Measurements from ENCODE around the gene NCAPG2. TPM values are rescaled to one million over a fixed set of nuclear protein-coding genes. Genes with fewer than 3 reads are reported as not detected.

Gene NCAPG2
- total and polyA plus RNA-seq, 2 of the 13 experiments (the other 11 are each of a cell fraction or from before 2014, with no cell fraction given) = 15.1 to 30.7 TPM

DNA sequence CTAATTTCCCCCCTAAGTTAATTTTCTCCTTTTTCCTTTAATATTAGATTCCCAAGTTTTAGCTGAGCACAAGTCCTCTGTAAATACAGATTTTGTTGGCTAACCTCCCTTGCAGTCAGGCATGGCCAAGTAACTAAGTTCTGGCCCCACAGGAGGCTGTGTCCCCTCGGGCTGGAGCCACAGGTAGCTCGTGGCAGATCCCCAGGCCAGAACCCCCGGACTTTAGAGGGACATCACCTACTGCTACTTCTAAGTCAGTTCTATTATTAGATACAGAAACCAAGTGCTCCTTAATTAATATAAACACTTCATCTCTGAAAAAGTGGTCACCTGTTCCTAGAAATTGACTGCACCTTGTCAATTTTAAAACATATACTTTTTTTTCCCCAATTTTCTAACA lies 46.1 kb upstream of the NCAPG2 start:
- ChIA-PET CTCF (ENCODE audit: low intra/inter-chr PET ratio, low total read pairs) (no interaction called here), POLR2A (no interaction called here)
- Histone ChIP-seq H3K9ac (ENCODE audit: insufficient read depth, low read depth, low read length) (no peak overlapping the region), H3K36me3 (replicated peaks in 1 of 2; ENCODE audit: control insufficient read depth in 1 of 2, insufficient read depth in 2 of 2, low read length in 2 of 2) (peaks cover 12 to 42% of the 10 kb centered on the region in 2 experiments; a peak in 4 of 5 replicates), H3K27me3 (ENCODE audit: control insufficient read depth in 1 of 2, insufficient read depth in 2 of 2, low read length in 2 of 2) (no peaks in the 10 kb centered on the region), H3K27ac (ENCODE audit: extremely low read length, insufficient read depth, low read length) (no peak overlapping the region), H3K9me3 (ENCODE audit: low read length) (no peaks in the 10 kb centered on the region), H3K4me3 (replicated peaks in 1 of 3; ENCODE audit: insufficient read depth in 1 of 3, low read depth in 2 of 3, low read length in 3 of 3) (no peak overlapping the region), H4K20me1 (ENCODE audit: insufficient read depth, low read length) (no peaks in the 10 kb centered on the region), H2AFZ (ENCODE audit: low read length) (no peak overlapping the region), H3K4me1 (ENCODE audit: insufficient read depth, low read length) (no peaks in the 10 kb centered on the region), H3K79me2 (ENCODE audit: insufficient read depth, low read length) (no peaks in the 10 kb centered on the region), H3K4me2 (ENCODE audit: low read depth, low read length) (no peak overlapping the region)
- in situ Hi-C loops (cut with HindIII; ENCODE audit: extremely low pct_ligation_motif_present, low pct_unique_long_range_greater_than_20kb) = no loop called here
- 100% methylated on average over 3 of the region's 3 CpGs for WGBS (ENCODE audit: low lambda C conversion rate)
- no peak for FAIRE-seq
- no peak for ATAC-seq
- no peak for DNase-seq (ENCODE audit: low spot score)
- no TSS peak for BruUV-seq (replicated peaks)
- TF ChIP-seq HNRNPH1 (optimal IDR thresholded peaks at IDR 0.05; ENCODE audit: low read depth, low read length) (no peak), KLF6 (CRISPR knock-in tag; IDR thresholded peaks at IDR 0.05) (no peak), PHF20 (CRISPR knock-in tag; IDR thresholded peaks at IDR 0.05) (no peak), SIX1 (CRISPR knock-in tag; IDR thresholded peaks at IDR 0.05; ENCODE audit: borderline replicate concordance) (no peak), NFIB (CRISPR knock-in tag; IDR thresholded peaks at IDR 0.05; ENCODE audit: borderline replicate concordance) (no peak), ZNF317 (CRISPR knock-in tag; IDR thresholded peaks at IDR 0.05) (no peak), NCOA5 (CRISPR knock-in tag; IDR thresholded peaks at IDR 0.05) (no peak), EP300 (IDR thresholded peaks at IDR 0.05; ENCODE audit: low read depth in 2 of 2, low read length in 2 of 2) (no peak), EP300 (CRISPR knock-in tag; IDR thresholded peaks at IDR 0.05; ENCODE audit: borderline replicate concordance) (no peak)
- TF ChIP-seq, protein P1, sequence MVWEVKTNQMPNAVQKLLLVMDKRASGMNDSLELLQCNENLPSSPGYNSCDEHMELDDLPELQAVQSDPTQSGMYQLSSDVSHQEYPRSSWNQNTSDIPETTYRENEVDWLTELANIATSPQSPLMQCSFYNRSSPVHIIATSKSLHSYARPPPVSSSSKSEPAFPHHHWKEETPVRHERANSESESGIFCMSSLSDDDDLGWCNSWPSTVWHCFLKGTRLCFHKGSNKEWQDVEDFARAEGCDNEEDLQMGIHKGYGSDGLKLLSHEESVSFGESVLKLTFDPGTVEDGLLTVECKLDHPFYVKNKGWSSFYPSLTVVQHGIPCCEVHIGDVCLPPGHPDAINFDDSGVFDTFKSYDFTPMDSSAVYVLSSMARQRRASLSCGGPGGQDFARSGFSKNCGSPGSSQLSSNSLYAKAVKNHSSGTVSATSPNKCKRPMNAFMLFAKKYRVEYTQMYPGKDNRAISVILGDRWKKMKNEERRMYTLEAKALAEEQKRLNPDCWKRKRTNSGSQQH (CRISPR knock-in tag; IDR thresholded peaks at IDR 0.05; ENCODE audit: low read depth) = no peak
- TF ChIP-seq, protein P2, sequence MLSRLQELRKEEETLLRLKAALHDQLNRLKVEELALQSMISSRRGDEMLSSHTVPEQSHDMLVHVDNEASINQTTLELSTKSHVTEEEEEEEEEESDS (CRISPR knock-in tag; IDR thresholded peaks at IDR 0.05; ENCODE audit: borderline replicate concordance) = no peak
- intact Hi-C loops (cut with micrococcal nuclease; ENCODE audit: unreplicated experiment) = no loop called here

Data from HepG2 (cell line).